PFSK-1 (cell line): Measurements from ENCODE around the gene CABLES2.

Experiments used
- FOXP2 ChIP-seq: optimal IDR thresholded peaks from 2 replicates; pipeline ENCODE3; 2011; ENCODE audit warnings: borderline replicate concordance, control low read depth, inconsistent platforms; ENCODE audit not compliant: insufficient read depth; ENCODE audit errors: extremely low read length, extremely low read depth
- POLR2AphosphoS5 ChIP-seq: IDR thresholded peaks from 2 replicates; pipeline ENCODE4 v1.6.1; 2012; ENCODE audit warnings: low read depth, mild to moderate bottlenecking, control low read depth, low read length, moderate library complexity
- SIN3A ChIP-seq: IDR thresholded peaks from 2 replicates; pipeline ENCODE4 v1.6.1; 2012; ENCODE audit warnings: mild to moderate bottlenecking, low read length, moderate library complexity, borderline replicate concordance; ENCODE audit not compliant: insufficient read depth
- TAF1 ChIP-seq: IDR thresholded peaks from 2 replicates; pipeline ENCODE4 v1.6.1; 2012; ENCODE audit warnings: low read length, control low read depth, borderline replicate concordance; ENCODE audit not compliant: insufficient read depth
- TF ChIP-seq, protein P1 (sequence below), 2 experiments: IDR thresholded peaks; 2 replicates each; pipeline versions ENCODE4 v1.6.1 to v1.8.0; 2011 to 2012; ENCODE audit warnings: low read depth in 2 of 2, low read length in 2 of 2, control low read depth in 1 of 2, inconsistent platforms in 1 of 2, mild to moderate bottlenecking in 1 of 2, moderate library complexity in 1 of 2; ENCODE audit not compliant: insufficient read depth in 1 of 2

DNA sequence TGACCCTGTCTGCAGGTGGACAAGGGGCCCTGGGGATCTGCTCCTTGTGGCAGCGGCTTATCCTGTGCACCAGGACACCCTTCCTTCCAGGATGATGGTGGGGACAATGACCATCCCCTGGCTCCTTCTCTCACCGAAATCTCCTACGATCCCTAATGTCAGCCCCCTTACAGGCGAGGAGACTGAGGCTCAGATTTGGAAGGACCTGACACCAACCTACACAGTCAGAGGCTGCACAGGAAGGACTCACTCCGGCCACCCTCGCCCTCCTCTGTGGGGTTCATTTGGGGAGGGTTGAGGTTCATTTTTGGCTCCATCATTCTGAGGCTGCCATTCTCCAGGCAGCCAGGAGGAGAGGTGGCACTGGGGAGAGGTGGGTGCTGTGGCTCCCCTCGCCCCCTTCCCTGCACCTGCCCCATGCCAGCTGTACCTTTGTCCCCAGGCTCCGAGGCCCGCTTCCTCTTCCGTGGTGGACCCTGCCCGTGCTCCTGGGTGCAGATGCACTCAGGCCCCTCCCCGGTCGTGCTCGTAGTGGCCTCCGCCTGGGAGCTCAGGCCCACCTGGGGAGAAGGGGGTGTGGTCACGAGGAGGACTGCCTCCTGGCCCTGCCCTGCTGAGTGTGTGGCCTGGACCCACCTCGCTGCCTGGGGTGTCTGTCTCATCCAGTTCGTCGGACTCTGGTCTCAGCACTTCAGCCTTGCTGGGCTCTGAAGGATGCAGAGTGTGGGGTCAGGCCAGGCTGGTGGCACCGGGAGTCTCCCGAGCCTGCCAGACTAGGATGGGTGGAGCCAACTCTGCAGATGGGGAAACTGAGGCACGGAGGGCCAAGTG, 5.3 kb upstream of the CABLES2 start:
- TF ChIP-seq POLR2AphosphoS5 (no peak), TAF1 (no peak), FOXP2 (no peak), SIN3A (no peak)
- TF ChIP-seq, protein P1, sequence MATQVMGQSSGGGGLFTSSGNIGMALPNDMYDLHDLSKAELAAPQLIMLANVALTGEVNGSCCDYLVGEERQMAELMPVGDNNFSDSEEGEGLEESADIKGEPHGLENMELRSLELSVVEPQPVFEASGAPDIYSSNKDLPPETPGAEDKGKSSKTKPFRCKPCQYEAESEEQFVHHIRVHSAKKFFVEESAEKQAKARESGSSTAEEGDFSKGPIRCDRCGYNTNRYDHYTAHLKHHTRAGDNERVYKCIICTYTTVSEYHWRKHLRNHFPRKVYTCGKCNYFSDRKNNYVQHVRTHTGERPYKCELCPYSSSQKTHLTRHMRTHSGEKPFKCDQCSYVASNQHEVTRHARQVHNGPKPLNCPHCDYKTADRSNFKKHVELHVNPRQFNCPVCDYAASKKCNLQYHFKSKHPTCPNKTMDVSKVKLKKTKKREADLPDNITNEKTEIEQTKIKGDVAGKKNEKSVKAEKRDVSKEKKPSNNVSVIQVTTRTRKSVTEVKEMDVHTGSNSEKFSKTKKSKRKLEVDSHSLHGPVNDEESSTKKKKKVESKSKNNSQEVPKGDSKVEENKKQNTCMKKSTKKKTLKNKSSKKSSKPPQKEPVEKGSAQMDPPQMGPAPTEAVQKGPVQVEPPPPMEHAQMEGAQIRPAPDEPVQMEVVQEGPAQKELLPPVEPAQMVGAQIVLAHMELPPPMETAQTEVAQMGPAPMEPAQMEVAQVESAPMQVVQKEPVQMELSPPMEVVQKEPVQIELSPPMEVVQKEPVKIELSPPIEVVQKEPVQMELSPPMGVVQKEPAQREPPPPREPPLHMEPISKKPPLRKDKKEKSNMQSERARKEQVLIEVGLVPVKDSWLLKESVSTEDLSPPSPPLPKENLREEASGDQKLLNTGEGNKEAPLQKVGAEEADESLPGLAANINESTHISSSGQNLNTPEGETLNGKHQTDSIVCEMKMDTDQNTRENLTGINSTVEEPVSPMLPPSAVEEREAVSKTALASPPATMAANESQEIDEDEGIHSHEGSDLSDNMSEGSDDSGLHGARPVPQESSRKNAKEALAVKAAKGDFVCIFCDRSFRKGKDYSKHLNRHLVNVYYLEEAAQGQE (IDR thresholded peaks at IDR 0.05; ENCODE audit: insufficient read depth in 1 of 2, low read depth in 2 of 2, low read length in 2 of 2): no peak
